GM18511 (cell line): ENCODE data around the gene ALPK3.

Experiments used
- ATAC-seq: cut with Tn5 transposase; IDR thresholded peaks from one replicate; pipeline ENCODE4 v1.9.1; 2021; ENCODE audit warnings: mild to moderate bottlenecking, moderate library complexity; ENCODE audit not compliant: unreplicated experiment

ALPK3 gene

GRCh38 chr15:84823282-84823878 is 6.2 kb downstream of the ALPK3 start:
- no peak for ATAC-seq

GRCh38 chr15:84824260-84825007 is 7.3 kb downstream of the ALPK3 start:
- no peak for ATAC-seq

- no peak for ATAC-seq
These were observed 9.2 kb downstream of the ALPK3 start for GRCh38 chr15:84826369-84826823.

DNA sequence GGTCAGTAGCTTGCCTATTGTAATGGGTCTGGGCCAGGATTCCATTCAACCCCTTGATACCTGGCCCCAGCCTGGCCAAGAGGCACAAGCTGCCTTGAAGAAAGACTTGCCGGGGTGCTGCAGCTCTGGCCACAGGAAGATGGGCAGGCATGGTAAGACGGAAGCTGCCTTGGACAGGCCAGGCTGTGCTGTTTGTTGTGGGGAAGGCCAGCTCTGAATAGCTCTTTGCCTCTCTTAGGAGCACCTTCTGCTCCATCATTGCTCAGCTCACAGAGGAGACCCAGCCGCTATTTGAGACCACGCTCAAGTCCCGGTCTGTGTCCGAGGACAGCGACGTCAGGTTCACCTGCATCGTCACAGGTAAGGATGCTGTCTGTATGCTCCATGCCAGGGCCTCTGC is 10.1 kb downstream of the ALPK3 start:
- ATAC-seq: no peak

DNA sequence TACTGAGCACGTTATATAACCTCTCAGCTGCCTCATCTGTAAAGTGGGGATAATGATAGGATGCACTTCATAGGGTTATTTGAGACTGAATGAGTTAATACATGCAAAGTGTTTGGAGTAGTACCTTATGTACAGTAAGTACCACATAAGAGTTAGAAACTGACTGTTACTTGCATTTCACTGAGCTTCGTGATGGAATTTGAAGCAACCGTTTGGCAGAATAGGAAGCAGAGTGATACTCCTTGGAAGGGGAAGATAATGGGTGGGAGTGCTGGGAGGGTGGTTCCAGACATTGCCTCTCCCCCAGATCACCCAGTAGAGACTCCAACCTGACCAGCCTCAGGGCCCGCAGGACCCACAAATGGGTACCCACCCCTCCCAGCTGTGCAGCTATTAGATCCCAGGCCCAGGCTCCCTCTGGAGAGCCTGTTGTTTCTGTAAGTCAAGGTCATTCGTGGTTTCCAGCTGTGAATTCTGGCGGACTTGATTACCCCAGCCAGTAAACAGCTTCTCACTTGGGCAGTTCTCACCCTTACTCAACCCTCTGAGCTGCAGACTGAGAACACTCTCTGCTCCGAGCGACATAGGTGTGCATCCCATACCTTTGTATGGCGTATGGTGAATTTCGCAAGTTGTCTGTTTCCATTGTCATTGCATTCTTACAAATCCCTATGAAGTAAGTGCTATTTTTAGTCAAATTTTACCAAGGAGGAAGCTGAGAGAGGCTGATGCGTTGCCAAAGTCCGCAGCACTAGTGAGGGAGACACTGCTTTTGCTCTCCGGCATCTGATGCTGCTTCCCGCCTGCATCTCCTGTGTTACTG is 11.1 kb downstream of the ALPK3 start:
- no peak for ATAC-seq

GRCh38 chr15:84829428-84829827 is 12.3 kb downstream of the ALPK3 start:
- no peak for ATAC-seq

DNA sequence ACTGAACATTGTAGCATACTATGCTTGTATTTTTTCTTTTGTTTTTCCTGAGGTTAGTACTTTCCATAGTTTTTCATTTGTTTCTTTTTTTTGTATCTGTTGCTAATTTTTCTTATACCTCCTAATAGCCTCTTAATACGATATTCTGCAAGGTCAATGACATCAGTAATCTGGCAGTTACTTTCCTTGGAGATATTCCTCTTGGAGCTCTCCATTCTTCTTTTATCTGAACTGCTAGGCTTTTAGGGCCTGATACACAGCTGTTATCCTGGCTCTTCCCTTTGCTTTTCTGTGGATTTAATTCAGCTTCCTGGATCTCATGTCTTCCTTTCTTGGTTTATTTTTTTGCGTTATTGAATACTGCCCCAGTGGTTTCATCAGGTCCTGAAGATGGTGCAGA is 12.9 kb downstream of the ALPK3 start:
- no peak for ATAC-seq

DNA sequence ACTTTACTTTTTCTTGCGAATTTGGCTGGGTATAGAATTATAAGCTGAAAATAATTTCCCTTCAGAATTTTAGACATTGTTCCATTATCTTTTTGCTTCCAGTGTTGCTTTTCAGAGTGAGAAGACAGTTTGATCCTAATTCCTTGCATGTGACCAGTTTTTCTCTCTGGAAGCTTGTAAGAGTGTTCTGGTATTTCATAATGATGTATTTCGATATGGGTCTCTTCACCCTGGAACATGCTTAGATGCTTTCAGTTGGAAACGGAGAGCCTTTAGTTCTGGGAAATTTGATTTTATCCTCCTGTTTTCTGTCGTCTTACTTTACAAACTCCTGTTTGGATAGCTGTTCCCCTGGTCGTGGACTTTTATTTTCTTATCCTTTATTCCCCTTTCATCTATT is 13.9 kb downstream of the ALPK3 start:
- no peak for ATAC-seq

GRCh38 chr15:84831613-84832012 is 14.5 kb downstream of the ALPK3 start:
- ATAC-seq: no peak

DNA sequence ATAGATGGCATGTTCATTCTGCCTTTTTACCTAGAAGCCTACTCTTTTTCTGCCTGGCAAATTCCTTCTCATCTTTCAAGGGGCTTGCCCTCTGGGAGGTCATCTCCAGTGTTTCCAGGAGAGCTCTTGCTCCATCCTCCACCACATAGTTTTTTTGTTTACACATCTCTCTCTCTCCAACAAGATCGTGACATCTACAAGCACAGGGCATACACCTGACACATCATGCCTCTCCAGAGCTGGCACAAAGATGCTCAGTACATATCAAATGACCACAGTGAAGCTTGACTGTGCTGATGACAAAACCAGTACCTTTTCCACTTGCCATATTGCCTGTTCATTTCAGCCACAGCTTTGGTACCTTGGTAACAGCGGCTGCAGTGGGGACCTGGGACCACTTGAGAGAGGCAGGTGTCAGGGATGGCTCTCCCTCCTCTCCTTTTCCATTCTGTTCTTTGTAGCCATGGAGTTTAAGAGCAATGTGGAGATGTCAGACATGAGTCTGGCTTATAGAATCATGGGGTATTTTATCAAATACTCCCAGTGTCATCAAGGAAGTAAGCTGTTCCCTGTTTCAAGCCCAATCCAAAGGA is 15.4 kb downstream of the ALPK3 start:
- ATAC-seq: no peak

DNA sequence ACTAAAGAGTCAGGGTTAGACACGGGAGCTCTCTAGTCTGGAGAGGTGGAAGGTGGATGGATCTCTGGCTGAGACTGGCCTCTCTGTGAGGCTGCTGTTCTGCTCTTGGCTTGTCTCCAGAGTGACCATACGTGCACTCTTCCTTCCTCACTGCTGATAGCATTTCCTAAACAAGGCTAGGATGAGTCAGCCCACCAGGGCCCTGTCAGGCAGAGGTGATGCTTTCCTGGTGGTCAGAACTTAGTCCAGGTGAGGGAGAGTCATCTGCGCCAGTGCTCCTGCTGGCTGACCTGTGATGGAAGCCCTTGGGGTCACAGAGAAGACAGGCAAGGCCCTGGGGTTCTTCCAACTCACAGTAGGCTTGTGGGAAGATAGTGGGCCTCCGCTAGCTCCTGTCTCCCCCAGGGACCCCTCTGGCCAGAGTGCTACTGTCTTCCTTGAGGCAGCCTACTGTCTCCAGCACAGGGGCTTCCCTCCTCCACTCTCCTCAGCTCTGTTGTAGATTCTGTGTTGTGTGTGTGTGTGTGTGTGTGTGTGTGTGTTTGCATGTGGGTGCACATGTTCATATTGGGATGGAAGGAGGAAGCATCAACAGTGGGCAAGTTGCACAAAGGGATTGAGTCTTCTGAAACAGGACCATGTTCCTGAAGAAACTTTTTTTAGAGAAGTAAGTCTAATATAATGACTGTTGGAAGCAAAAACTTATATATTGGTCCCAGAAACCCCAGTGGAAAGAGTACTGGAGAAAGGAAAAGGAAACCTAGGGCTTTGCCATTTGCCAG is 16.5 kb downstream of the ALPK3 start:
- ATAC-seq: no peak

GRCh38 chr15:84834229-84834955 is 17.2 kb downstream of the ALPK3 start:
- ATAC-seq: no peak

DNA sequence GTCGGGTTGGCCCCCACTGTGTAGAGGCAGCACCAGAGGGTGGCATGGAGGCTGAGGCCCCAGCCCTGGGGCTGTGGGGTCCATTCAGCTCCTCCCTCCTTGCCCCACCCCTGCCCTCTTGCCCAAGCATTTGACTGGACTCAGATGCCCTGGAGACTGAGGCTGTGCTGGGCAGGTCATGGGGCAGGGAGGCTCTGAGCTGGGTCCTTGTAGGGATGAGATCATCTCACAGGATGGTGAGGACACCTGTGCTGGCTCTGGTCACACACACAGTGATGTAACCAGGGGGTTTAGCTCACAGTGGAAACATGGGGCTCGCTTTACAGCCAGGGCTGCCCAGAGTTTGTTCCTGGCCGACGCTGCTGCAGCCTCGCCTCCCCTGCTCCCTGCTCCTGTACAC is 17.8 kb downstream of the ALPK3 start:
- ATAC-seq: no peak

GRCh38 chr15:84835661-84836337 is 18.6 kb downstream of the ALPK3 start:
- ATAC-seq: no peak

GRCh38 chr15:84836844-84837243 is 19.7 kb downstream of the ALPK3 start:
- ATAC-seq: no peak

GRCh38 chr15:84839714-84840113 is 22.6 kb downstream of the ALPK3 start:
- no peak for ATAC-seq

GRCh38 chr15:84840255-84840654 is 23.1 kb downstream of the ALPK3 start:
- ATAC-seq: no peak

DNA sequence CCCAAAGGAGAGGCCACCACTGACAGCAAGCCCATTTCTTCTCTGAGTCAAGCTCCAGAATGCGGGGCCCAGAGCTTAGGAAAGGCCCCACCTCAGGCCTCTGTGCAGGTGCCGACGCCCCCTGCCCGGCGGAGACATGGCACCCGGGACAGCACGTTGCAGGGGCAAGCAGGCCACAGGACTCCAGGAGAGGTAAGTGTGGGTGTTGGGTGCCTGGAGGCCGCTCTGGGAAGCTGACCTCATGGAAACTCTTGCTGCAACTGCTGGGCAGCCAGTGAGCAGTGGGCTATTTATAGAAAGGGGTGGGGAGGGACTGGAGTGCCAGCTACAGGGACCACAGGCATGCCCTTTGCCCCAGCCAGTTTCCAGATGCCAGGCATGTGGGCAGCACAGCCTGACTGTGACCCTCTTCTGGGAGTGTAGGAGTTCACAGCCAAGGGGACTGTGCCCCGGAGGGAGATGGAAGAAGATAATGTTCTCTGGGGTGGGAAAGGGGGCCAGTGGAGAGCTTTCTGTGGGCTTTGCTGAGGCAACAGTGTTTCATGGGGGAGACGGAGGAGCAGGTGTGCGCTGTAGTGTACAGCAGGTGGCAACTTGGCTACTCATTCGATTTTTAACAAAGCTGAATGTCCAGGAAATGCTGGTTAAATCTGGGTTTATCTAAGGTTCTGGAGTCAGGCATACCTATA is 23.7 kb downstream of the ALPK3 start:
- ATAC-seq: no peak

DNA sequence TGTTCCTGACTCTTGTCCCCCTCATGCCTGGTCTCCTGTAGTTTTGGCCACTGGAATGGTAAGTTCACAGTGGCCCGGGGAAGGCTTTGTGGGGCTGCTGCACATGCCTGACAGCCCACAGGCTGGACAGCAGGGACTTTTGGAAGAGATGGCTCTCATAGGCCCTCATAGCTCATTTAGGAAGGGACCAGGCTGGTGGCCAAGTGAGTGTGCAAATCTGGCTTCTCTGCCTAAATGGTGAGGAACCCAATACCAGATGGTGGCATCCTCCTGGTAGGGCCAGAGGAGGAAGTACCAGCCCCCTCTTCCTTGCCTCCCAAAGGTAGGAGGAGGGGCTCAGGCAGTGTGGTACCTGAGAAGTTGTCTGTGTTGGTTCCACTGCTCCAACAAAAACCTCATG is 25.6 kb downstream of the ALPK3 start:
- ATAC-seq: no peak
